Skin epidermis (tissue), 12 donors: Measurements from ENCODE around the gene CENPP.

ENCODE experiments used
- H3K27ac ChIP-seq, 21 experiments: fragments of 200-600 bp; sonication (generic) in 11 of 21; one replicate each; pipeline ENCODE4 v1.5.0; 2020; ENCODE audit warnings: mild to moderate bottlenecking in 3 of 21, inconsistent platforms in 2 of 21, moderate library complexity in 2 of 21
- H3K4me3 ChIP-seq, 7 experiments: fragments of 200-600 bp; sonication (generic) in 2 of 7; one replicate each; pipeline ENCODE4 v1.5.0; 2020; ENCODE audit warnings: inconsistent platforms in 2 of 7, mild to moderate bottlenecking in 2 of 7, moderate library complexity in 1 of 7

Gene CENPP

DNA sequence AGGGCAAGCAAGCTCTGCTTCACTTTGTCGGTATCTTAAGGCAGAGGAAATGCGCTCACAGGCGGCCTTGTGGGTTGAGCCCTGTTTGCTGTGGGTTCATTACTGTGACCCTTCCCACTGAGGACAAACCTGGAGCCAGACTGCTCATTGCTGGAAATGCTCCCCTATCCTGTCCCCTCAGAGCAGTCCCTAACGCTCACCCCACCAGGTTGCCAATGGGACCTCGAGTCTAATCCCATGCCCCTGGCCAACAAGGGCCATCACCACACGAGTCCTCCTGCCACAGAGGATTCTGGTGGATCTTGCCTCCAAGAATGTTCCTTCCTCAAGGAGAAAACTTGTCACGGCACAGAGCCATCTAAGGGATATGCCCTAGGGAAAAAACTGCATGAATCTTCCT lies 329.6 kb downstream of the CENPP start:
- Histone ChIP-seq H3K27ac (peak overlapping the region in 20 of 21 experiments; percentile 21 to 93 (median 85)), H3K4me3 (no peak overlapping the region)

DNA sequence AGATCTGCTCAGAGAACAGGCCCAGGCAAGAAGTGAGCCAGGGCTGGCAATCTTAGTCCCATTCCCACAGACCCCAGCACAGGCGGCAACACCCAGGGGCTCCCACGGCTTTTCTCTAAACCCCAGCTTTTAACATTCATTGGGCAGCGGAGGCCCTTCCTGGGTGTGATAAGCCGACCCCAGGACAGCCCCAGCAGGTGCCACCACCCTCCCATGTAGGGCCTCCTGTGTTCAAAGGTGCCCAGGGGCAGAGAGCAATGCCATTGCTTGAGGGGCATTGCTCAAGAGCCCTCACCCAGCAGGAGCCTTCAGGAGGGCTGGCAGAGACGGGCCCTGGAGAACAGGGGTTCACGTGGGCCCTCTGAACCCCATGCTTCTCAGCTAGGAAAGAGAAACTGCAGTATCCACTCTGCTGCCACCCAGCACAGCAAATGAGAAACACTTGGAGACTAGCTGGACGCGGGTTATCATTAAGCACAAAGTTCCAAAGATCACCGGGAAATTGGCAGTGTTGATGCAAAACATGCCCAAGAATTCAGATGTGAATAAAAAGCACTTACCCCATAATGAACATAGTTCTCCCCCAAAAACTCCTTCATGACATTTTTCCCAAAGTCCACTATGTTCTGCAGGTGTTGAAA lies 330.3 kb downstream of the CENPP start:
- Histone ChIP-seq H3K27ac (peak overlapping the region in 20 of 21 experiments; percentile 34 to 93 (median 85)), H3K4me3 (no peak overlapping the region)

DNA sequence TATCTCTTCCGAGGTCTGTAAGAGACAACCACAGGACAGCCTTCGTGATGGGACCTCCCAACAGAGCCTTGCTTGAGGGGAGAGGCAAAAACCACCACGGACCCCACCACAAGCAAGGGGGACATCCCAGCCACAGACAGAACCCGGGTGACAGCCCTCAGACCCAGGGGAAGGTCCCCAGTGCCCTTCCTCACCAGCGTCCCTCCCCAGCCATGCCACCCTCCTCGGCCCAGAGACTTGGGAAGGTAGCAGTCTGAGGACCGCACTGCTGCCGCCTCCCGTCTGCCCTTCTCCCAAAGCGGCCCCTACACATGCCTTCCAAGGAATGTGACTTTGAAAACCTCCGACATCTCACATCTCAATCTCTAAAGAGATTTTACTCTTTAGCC lies 330.8 kb downstream of the CENPP start:
- no peak overlapping the region for H3K4me3 ChIP-seq
- peak overlapping the region in 20 of 21 experiments; percentile 34 to 93 (median 85) for H3K27ac ChIP-seq

DNA sequence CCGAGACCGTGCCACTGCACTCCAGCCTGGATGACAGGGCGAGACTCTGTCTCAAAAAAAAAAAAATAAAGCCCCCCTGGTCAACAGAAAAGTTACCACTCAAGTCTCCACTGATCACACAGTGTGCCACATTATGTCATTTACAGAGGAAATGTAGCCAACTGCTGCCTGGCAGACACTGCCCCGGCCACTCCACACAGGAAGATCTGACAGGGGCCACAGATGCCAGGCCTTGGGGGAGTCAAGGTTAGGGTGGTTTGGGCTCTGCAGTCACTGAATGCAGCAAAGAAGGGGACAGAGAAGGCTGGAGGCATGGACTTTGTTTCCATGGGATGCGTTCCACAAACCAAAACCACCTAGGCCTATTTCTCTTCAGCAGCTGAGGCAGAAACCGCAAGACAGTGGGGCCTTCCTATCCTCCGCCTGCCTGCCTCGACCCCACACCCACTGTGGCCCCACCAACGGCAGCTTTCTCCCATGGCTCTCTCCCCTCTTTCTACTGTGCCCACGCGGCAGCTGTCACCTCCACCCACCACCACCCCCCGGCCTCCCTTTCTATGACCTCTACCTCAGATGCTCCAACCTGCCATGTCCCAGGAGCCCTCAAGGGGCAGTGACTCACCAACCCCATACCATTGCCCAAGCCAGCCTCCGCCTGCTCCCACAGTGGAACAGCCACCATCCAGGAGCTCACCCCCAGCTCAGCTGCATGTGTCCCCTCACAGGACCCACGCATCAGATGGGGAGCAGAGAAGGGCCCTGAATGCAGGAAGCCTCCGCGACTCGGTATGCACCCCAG lies 331.7 kb downstream of the CENPP start:
- Histone ChIP-seq H3K4me3 (no peak overlapping the region), H3K27ac (peak overlapping the region in 16 of 21 experiments; percentile 37 to 93 (median 86))

DNA sequence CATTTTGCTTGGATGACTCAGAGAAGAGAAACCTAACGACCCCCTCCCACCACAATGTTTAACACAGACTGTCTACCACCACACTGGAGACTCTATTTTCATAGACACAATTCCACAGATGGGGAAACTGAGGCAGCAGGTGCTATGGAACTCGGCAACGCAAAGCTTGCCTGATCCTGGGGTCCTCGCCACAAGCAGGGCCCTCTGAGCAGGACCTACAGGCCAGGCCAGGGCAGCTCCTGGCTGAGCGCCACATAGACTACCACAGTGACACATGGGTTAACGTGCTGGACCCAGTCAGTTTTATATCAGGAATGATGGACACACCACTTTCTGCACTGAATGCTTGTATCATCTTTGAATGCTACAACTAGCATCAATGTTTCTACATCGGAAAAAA lies 332.4 kb downstream of the CENPP start:
- H3K27ac ChIP-seq: peak overlapping the region in 14 of 21 experiments; percentile 30 to 93 (median 83)
- H3K4me3 ChIP-seq: no peak overlapping the region

DNA sequence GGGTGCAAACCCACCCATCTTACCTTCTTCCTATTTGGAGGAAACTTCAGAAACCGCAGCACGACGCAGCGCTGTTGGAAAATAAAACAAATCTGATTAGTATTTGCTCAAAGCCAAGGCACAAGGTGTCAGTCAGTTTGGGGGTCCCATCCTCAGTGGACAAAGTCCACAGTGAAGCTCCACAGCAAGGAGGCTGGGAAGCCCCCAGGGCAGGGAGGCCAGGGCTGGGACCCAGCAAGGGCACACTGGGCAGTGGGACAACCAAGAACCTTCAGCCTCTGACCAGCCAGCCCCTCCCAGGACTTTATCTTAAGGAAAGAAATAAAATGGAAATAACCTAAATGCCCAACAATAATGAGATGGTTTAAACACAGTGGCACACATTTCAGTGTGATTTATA lies 332.9 kb downstream of the CENPP start:
- Histone ChIP-seq H3K27ac (peak overlapping the region in 8 of 21 experiments; percentile 17 to 93 (median 83)), H3K4me3 (no peak overlapping the region)

DNA sequence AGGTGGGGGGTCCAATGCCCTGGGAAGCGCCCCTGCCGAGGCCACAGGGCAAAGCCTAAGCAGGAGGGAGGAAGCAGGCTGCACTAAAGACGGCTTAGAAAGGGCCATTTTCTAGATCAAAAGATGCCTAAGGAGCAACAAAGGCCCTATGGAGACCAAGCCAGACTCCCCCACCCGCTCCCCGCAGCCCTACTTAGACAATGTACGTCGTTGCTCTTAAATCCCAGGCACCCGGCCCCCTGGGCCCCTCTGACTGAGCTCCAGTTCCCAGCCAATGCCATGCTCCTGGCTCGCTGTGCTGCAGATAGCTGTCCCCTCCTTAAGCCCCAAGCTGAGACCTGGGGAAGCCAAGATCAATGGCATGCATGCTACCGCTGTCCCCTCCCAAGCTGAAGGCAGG lies 333.8 kb downstream of the CENPP start:
- no peak overlapping the region for H3K4me3 ChIP-seq
- H3K27ac ChIP-seq: peak overlapping the region in 7 of 21 experiments; percentile 7 to 47 (median 20)

DNA sequence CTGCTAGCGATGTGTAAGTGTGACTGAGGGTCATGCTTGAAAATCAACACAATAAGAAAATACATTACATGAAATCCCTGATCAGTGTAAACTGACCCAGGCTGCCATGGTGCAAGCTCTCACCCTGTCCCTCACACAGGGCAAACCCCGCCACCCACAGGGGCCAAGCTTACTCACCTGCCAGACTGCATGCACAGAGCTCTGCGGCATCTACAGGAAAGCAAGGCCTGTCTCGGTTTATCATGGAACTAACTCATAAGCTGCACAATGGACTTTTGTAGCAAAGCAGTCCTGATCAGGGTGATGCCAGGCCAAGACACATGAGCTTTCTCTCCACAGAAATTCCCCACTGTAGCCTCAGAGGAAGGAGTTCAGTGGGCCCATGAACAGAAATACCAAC lies 334.5 kb downstream of the CENPP start:
- Histone ChIP-seq H3K4me3 (no peak overlapping the region), H3K27ac (peak overlapping the region in 8 of 21 experiments; percentile 12 to 67 (median 24))

DNA sequence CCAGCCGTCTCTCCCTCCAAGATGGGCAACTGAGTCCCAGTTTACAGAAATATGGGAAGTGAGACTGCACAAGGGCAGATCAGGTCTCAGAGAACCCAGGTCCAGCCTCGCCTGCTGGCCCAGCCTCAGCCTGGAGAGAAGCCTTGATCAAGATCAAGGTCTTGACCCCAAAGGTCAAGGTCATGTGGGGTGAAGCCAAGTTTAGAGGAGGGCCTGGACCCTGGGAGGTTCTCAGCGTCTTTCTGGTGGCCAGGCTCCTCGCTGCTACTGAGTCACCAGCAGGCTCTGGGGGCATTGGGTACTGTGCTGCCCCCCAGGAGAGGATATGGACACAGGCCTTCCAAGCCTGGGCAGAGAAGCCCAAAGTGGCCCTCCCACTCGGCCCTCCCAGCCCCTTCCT lies 335.4 kb downstream of the CENPP start:
- H3K27ac ChIP-seq: peak overlapping the region in 10 of 21 experiments; percentile 1 to 67 (median 43)

DNA sequence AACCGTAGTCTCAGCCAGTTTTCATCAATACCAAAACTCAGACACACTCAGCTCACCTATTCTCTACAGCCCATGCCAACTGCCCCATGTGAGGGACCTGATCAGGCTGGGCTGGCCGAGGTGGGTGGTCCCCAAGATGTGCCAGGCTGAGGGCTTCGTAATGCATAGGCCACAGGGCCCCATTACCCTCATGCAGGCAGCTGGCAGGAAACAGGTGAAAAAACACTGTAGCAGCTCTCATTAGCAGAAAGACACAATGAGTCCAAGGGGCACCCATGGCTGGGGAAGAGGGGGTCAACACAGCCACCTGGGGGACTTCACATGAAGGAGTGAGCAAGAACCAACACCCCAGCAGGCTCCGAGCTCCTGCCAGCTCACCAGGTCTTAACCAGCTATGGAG lies 336.0 kb downstream of the CENPP start:
- Histone ChIP-seq H3K4me3 (no peak overlapping the region), H3K27ac (peak overlapping the region in 8 of 21 experiments; percentile 1 to 67 (median 43))

More for the DNA sequence above, 335.4 kb downstream of the CENPP start:
- H3K4me3 ChIP-seq: no peak overlapping the region

DNA sequence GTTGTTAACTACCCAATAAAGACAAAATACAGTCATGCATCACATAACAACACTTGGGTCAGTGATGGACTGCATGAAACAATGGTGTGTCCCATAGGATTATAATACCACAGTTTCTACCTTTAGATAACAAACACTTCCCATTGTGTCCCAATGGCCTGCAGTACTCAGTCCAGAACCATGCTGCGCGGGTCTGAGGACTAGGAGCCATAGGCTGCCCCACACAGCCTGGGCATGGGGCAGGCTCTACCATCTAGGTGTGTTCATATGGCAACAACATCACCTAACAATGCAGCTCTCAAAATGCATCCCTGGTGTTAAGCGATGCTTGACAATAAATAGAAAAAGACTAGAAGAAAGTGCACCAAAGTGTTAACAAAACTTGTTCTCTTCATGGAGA lies 337.4 kb downstream of the CENPP start:
- Histone ChIP-seq H3K27ac (peak overlapping the region in 3 of 21 experiments; percentile 54 to 98 (median 95)), H3K4me3 (no peak overlapping the region)

DNA sequence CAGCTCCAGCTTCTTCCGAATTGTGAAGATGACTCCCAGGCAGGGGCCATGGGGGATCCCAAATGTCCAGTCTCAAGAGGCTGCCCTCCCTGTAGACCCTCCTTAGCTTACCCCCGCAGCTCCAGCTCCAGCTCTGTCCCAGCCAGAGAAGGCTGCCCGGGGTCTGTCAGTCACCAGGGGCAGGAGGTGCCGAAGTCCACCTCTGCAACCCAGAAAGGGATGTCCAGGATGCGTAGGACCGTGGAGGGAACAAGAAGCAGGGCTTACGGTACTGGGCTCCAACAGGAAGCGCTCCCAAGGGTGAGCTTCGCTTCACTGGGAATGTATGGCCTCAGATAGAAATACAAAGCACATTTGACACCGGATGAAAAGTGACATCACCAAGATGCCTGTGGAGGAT lies 338.2 kb downstream of the CENPP start:
- no peak overlapping the region for H3K4me3 ChIP-seq
- H3K27ac ChIP-seq: peak overlapping the region in 13 of 21 experiments; percentile 10 to 98 (median 58)

DNA sequence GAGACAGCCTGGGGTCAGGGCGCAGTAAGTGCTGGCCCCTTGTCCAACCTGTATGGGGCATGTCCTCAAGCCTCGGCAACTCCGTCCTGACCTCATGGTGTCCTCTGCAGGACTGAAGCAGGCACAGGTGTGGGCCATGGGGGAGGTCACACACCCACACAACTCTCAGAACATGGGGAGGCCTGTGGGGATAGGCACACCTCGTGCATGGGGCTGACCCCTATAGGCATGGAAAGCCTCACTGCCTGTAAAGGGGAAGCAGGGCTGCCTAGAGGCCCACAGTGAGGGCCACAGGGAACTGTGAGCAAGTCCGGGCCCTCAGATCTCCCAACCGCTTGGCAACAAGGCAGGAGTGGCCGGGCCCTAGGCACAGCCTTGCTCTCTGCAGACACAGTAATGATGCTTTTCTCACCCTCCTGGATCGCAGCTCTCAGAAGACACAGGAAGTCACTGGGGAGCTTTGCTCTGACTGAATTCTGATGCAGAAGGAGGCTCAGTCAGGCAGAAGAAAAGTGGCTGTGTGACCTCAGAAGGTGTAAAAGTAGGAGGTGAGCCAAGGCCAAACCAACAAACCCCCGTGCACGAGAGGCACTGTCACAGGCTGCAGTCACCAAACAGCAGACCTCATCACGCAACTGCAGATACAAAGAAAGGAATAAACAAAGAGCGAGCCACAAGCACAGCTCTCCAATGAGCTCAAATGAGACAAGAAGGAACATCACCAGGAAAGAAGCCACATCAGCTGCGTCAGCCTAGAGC lies 338.8 kb downstream of the CENPP start:
- peak overlapping the region in 1 of 7 experiments; percentile 2 for H3K4me3 ChIP-seq

DNA sequence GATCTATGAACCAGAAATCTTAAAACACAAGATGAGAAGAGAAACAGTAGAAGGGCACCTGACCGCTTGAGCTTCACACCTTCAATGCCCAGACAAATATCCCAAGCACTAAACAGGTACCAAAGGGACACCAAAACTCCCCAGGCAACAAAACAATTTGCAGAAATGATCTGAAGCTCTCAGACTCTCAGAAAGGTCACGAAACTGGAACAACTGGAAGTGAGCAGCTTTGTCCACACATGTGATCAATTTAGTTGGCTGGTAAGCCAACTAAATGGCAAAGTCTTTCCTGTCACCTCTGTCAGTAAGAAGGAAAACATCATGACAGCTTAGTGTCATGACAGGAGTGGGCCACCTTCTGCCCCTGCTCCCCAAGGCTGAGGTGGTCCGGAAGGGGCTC lies 340.1 kb downstream of the CENPP start:
- Histone ChIP-seq H3K4me3 (no peak overlapping the region), H3K27ac (peak overlapping the region in 17 of 21 experiments; percentile 22 to 98 (median 72))

More for the DNA sequence above, 338.8 kb downstream of the CENPP start:
- H3K27ac ChIP-seq: peak overlapping the region in 17 of 21 experiments; percentile 10 to 98 (median 54)

DNA sequence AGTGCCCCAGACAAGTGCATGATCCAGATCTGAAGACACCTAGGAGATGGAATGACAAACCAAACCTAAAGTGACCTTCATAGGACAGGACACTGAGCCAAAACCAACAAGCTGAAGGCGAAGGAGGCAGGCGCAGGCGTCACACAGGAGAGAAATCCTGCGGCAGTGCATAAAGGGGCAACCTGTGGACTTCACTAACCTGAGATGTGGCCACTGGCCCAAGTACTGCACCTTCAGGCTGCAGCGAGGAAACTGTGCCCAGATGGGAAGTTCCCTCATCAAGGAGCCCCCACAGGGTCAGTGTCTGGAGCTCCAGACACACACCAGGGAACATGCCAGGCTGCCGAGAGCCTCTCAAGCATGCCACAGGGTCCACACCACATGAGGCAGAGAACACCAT lies 340.5 kb downstream of the CENPP start:
- Histone ChIP-seq H3K4me3 (peak overlapping the region in 1 of 7 experiments; percentile 7), H3K27ac (peak overlapping the region in 17 of 21 experiments; percentile 22 to 98 (median 72))

DNA sequence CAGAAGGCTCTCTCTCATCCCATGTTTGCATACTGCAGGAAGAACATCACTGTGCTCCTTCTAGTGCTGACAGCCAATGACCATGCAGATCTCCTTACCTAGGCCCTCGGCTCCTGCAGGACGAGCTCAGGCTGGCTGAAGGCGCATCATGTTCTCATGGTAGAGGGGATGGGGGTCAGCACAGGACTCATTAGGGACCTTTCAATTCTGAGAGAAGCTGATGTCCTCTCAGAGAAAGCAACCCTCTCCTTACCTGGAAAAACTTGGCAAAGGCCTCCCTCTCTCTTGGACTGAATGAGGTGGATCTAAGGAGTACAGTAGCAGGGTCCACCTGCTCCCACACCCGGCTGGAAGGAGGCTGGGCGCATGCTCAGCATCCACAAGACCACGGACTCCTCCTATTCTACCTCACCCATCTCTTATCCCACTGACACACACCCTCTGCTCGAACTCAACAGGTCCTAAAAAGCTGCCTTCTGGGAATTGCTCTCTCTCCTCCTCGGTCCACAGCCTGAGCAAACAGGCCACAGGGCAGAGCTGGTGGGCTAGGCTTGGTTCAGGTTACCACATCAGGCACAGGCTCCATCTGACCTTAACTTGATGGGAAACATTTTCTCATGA lies 341.3 kb downstream of the CENPP start:
- Histone ChIP-seq H3K4me3 (no peak overlapping the region), H3K27ac (peak overlapping the region in 17 of 21 experiments; percentile 8 to 98 (median 86))

DNA sequence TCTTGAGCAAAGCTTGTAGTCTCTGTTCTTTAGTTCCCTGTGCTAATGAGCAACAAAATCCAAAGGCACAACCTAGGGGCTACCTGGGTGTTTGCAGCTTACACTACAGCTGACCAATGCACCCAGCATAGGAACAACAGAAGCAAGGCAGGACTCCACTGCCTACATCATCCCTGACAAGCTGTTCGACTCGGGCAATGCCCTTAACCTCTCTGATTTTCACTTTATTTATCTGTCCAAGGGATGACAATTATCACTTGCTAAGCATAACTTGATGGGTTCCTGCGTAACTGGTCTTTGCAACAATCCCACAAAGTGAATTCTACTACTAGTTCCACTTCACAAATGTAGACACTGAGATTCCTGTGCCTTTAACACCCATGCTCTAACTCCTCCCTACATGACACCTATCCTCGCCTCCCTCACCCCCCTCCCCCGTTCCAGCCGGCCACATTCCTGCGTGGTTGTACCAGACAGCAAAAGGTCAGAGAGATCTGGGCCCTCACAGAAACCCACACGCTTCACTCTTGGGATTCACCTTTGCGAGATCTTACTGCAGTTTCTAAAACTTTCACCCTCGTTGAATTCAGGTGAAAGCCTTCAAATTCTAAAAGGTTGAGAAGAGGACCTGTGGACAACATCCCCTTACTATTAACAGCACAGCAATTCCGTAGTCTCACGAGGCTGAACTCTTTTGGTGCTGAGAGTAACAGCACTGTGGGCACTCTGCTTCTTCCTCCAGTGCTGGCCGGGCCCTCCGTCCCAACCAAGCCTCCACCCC lies 343.2 kb downstream of the CENPP start:
- Histone ChIP-seq H3K4me3 (peak overlapping the region; percentile 62 to 85 (median 82)), H3K27ac (peak overlapping the region; percentile 74 to 99 (median 95))

DNA sequence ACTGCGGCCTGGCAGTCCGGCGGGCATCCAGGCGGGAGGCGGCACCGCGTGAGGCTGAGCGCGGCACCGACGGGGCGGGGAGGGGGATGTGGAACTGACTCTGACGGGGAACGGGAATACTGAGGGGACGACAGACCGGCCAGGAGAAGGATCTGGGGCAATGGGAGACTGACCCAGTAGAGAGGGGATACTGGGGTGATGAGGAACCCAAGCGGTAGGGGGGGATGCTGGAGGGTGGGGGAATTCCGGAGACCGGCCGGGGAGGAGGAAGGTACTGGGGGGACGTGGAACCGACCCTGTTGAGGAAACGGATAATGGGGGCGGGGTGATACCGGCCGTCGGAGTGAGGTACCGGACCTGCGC lies 343.8 kb downstream of the CENPP start:
- peak overlapping the region; percentile 62 to 85 (median 82) for H3K4me3 ChIP-seq
- peak overlapping the region; percentile 74 to 99 (median 95) for H3K27ac ChIP-seq
